ENCODE measurements around the gene KNCN. TPM values are rescaled to one million over a fixed set of nuclear protein-coding genes. Genes with fewer than 3 reads are reported as not detected.
A peak's percentile ranks its signal among the peaks of the same experiment; 100 is the strongest.

KNCN gene
- not detected for total RNA-seq

DNA sequence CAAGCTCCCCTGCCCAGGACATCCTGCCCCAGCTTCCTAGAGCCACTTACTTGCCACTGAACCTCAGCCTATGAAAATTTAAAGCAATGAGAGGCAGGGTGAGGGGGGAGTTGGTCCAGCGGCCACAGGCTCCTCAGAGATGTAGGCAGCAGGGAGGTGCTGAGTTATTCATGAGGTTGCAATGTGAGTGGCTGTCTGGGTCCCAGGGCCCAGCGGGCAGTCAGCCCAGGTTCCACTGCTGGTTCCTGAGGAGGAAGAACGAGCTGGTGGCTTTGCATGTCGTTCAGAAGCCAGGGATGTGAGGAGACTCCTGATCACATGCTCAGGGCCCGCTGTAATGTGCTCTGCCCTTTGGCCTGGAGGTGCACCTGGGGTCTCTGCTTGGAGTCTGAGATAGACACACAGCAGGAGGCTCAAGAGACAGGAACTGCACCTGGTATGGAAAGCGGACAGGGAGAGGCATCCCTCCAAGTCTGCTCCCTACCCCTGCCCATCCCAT lies at the start of gene KNCN:
Gene KNCN (minus strand): TSS at position 51 of the 499 bp plus-strand sequence. CDS start 432 bp downstream, outside the sequence.
- Histone ChIP-seq H3K9me3 (no peaks in the 10 kb centered on the region), H3K27me3 (no peaks in the 10 kb centered on the region), H3K4me3 (no peak within 1 kb of the TSS), H3K4me1 (peaks cover 0 to 12% (median 0%) of the 10 kb centered on the region in 4 donors), H3K27ac (no peak within 1 kb of the TSS), H3K36me3 (no peaks in the 10 kb centered on the region)
- peak in 1 of 3 donors; percentile 13 for DNase-seq
- no peak for TF ChIP-seq POLR2A (IDR thresholded peaks at IDR 0.05)
- TF ChIP-seq, protein P1, sequence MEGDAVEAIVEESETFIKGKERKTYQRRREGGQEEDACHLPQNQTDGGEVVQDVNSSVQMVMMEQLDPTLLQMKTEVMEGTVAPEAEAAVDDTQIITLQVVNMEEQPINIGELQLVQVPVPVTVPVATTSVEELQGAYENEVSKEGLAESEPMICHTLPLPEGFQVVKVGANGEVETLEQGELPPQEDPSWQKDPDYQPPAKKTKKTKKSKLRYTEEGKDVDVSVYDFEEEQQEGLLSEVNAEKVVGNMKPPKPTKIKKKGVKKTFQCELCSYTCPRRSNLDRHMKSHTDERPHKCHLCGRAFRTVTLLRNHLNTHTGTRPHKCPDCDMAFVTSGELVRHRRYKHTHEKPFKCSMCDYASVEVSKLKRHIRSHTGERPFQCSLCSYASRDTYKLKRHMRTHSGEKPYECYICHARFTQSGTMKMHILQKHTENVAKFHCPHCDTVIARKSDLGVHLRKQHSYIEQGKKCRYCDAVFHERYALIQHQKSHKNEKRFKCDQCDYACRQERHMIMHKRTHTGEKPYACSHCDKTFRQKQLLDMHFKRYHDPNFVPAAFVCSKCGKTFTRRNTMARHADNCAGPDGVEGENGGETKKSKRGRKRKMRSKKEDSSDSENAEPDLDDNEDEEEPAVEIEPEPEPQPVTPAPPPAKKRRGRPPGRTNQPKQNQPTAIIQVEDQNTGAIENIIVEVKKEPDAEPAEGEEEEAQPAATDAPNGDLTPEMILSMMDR (IDR thresholded peaks at IDR 0.05): no peak

DNA sequence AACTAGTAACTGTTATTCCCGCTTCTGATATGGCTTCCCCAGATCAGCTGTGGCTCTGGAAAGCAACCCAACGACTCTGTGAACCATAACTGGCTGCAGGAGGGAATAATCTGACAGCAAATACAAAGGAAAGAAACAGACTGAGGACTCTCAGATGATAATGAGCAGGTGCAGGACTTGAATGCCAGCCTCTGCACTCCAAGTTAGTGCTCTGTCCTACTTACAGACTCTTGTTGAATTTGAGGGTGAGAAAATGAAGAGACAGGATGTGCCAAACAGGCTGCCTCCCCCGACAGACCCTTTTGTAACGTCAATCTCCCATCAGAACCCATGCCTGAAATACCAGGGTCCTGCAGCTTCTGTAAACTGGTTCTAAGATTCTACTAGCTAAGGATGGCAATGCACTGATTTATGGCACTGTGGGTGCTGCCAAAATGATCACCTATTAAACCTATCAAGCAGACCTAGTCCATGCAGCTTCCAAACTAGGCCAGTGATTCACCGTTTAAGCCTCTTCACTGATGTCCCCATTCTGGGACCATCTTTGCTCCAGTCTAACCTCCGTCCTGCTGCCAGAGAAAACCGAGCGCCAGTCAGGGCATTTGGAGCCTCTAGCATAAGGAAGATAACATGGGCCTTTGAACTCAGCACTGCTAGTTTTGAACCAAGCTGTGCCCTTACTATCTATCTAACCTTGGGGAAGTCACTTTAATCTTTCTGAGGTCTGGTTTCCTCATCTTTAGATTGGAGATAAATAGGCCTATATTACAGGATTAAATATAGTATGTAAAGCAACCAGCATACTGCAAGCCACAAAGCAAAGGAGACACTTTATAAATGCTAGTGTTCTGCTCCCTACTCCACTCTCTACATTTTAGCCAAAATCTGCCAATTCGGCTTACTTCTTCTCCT lies 47.9 kb upstream of the KNCN start:
- Histone ChIP-seq H3K27ac (peak overlapping the region in 1 of 4 donors; percentile 18), H3K9me3 (no peaks in the 10 kb centered on the region), H3K4me3 (no peak overlapping the region), H3K27me3 (no peaks in the 10 kb centered on the region), H3K36me3 (no peaks in the 10 kb centered on the region), H3K4me1 (peaks cover 0 to 17% (median 2%) of the 10 kb centered on the region in 4 donors)
- no peak for DNase-seq
- no peak for TF ChIP-seq POLR2A (IDR thresholded peaks at IDR 0.05)
- TF ChIP-seq, protein P1 (IDR thresholded peaks at IDR 0.05): no peak

DNA sequence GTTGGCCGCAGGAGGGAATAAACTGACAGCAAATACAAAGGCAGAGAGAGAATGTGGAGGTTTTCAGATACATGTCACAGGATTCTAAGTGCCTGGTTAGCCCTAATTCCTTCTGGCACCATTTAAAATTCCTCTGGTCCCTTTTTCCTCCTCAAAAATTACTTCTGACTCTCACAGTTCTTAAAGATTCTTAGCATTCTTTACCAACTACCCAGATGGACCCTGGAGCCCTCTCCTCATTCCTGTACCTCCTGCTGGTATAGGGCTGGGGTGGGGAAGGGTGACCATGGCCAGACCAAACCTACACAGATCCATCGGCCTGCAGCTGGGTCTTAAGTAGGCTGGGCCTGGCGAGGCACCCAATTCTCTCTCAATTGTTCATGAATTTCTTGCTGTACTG lies 45.4 kb upstream of the KNCN start:
- TF ChIP-seq POLR2A (IDR thresholded peaks at IDR 0.05): no peak
- TF ChIP-seq, protein P1 (IDR thresholded peaks at IDR 0.05): no peak
- H3K27ac ChIP-seq: no peak overlapping the region
- H3K4me3 ChIP-seq: no peak overlapping the region
- peaks cover 0 to 8% (median 2%) of the 10 kb centered on the region in 4 donors for H3K4me1 ChIP-seq
- no peaks in the 10 kb centered on the region for H3K27me3 ChIP-seq
- no peak for DNase-seq
- H3K36me3 ChIP-seq: peaks cover 0 to 21% (median 0%) of the 10 kb centered on the region in 3 donors
- H3K9me3 ChIP-seq: no peaks in the 10 kb centered on the region

DNA sequence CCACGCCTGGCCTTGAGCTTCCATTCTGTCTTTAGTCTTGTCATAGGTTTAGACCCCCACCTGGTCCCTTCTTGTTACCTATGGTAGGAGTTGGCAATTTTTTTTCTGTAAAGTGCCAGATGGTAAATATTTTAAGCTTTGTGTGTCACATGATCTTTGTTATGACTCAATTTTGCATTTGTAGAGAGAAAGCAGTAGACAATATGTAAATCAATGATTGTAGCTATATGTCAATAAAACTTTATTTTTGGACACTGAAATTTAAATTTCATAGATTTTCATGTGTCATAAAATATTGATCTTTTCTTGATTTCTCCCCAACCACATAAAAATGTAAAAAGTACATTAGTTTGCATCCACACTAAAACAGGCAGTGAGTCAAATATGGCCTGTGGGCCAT lies 44.6 kb upstream of the KNCN start:
- Histone ChIP-seq H3K27ac (peak overlapping the region in 1 of 4 donors; percentile 13), H3K4me3 (no peak overlapping the region), H3K36me3 (peaks cover 0 to 29% (median 0%) of the 10 kb centered on the region in 3 donors), H3K27me3 (no peaks in the 10 kb centered on the region), H3K4me1 (peaks cover 0 to 8% (median 2%) of the 10 kb centered on the region in 4 donors), H3K9me3 (no peaks in the 10 kb centered on the region)
- TF ChIP-seq, protein P1 (IDR thresholded peaks at IDR 0.05): no peak
- TF ChIP-seq POLR2A (IDR thresholded peaks at IDR 0.05): no peak
- no peak for DNase-seq

DNA sequence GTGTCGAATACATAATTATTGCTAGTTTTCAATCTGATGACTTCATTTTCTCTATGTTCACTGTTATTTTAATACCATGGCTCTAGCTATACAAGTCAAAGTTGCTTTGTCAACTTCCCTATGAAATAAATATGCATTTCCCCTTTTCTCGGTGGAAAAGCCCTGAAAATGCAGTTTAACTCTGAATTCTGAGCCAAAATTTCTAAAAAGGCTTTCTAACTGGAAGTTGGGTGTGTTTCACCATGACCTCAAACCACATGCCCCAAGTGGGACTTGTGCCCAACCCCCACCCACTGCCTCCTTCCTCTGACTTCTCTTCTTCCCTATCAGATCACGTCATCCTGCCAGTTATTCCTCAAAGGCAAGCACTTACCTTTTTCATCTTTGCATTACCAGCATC lies 43.7 kb upstream of the KNCN start:
- no peak for TF ChIP-seq POLR2A (IDR thresholded peaks at IDR 0.05)
- TF ChIP-seq, protein P1 (IDR thresholded peaks at IDR 0.05): no peak
- Histone ChIP-seq H3K4me3 (no peak overlapping the region), H3K9me3 (no peaks in the 10 kb centered on the region), H3K36me3 (peaks cover 0 to 39% (median 0%) of the 10 kb centered on the region in 3 donors), H3K27ac (peak overlapping the region in 2 of 4 donors; percentile 13 to 32), H3K27me3 (no peaks in the 10 kb centered on the region), H3K4me1 (peaks cover 0 to 8% (median 2%) of the 10 kb centered on the region in 4 donors)
- DNase-seq: peak in 1 of 3 donors; percentile 70
